ENCODE results near the gene TSSC4.

The TSSC4 gene

DNA sequence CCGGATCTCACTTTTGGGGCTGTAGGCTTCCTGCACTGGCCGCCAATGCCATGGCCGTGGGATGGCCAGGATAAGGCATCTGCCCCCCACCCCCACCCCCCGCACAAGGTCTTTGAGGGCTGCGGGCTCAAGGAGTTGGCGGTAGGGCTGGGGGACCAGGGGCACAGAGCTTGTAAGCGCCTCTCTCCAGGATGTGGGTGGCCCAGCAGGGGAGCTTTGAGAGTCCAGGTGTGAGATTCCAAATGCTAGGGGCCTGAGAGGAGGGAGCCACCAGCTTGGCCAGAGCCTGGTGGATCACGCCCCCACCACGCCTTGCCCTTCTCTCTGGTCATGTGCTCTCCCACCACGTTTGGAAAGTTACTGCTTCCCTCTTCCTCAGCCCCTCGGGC lies 18.4 kb upstream of the TSSC4 start:
- no peak for DNase-seq (ENCODE audit: low read depth in 2 of 2)
- TF ChIP-seq, protein P1, sequence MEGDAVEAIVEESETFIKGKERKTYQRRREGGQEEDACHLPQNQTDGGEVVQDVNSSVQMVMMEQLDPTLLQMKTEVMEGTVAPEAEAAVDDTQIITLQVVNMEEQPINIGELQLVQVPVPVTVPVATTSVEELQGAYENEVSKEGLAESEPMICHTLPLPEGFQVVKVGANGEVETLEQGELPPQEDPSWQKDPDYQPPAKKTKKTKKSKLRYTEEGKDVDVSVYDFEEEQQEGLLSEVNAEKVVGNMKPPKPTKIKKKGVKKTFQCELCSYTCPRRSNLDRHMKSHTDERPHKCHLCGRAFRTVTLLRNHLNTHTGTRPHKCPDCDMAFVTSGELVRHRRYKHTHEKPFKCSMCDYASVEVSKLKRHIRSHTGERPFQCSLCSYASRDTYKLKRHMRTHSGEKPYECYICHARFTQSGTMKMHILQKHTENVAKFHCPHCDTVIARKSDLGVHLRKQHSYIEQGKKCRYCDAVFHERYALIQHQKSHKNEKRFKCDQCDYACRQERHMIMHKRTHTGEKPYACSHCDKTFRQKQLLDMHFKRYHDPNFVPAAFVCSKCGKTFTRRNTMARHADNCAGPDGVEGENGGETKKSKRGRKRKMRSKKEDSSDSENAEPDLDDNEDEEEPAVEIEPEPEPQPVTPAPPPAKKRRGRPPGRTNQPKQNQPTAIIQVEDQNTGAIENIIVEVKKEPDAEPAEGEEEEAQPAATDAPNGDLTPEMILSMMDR (IDR thresholded peaks at IDR 0.05; ENCODE audit: low read depth, low read length), result no peak
- no peak overlapping the region for H3K4me3 ChIP-seq (replicated peaks in 1 of 2; ENCODE audit: low read depth in 2 of 2, low read length in 2 of 2)

DNA sequence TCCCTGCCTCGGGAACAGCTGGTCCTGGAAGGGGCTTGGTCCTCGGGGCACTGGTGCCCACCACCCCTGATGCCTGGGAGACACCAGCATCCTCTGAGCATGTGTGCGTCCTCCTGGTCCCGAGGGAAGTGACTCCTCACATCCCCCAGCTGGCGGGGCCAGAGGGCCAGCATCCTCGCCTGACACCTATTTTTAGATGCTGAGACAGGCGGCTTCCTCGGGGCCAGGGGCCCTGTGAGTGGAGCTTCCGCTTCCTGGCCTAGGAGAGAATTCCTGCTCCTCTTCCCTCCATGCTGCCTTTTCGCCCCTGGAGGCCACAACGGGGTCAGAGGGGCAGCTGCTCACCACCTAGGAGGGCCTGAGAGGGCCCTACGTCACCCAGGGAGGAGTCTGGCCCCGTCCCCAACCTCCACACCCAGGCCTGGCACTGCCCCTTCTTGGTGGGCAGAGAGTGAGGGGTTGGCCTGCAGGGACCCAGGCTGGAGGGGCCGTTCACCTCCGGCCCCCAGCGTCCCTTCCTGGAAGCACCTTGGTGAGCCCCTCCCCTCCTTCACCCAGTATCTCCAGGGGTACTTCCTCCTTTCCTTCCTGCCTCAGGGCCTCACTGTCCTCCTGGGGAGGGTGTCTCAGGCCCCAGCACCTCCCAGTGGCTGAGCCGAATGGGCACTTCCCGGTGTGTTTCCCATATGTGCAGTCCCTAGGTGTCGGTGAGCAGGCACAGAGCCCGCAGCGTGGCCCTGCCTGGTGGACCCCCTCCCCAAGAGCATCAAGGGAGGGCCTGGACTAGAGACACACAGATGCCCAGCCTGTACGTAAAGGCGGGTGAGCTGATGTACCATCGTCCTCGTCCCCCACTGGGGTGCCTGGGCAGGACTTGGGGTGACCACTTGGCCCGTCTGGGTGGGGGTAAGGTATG lies 17.4 kb upstream of the TSSC4 start:
- peak; percentile 44 to 68 for DNase-seq (ENCODE audit: low read depth in 2 of 2)
- TF ChIP-seq, protein P1 (IDR thresholded peaks at IDR 0.05; ENCODE audit: low read depth, low read length), result no peak
- no peak overlapping the region for H3K4me3 ChIP-seq (replicated peaks in 1 of 2; ENCODE audit: low read depth in 2 of 2, low read length in 2 of 2)

DNA sequence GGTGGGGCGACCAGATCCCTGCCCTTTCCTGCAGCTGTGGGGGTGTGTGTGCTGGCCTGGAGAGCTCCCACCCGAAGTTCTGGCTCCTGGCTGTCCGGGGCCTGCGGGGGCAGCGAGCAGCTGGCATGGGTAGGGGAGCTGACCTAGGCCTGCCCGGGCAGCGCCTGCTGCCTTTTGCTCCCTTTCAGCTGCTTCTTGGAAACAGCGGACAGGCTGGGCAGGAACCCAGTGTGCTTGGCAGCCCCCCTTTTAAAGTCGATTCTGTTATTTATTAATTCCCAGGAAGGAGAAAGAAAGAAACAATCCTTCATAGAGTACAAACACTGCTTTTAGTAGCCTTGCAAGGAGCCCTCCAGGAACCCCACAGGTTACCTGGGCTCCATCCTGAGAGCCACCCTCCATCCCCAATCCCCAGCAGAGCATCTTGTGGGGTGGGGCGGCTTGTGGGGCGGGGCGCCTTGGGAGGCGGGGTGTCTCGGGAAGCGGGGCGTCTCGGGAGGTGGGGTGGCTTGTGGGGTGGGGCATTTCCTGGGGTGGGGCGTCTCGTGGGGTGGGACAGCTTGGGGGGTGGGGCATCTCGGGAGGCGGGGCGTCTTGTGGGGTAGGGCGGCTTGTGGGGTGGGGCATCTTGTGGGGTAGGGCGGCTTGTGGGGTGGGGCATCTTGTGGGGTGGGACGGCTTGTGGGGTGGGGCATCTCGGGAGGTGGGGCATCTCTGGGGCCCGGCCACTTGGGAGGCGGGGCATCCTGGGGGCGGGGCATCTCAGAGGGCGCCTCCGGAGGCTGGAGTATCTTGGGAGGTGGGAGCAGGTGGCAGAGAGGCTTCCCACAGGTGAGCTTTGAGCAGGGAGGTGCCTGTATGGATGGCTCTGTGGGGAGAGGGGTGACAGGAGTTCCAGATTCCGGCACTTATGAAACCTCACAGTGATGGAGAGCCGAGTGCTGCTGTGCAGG lies 16.4 kb upstream of the TSSC4 start:
- no peak for DNase-seq (ENCODE audit: low read depth in 2 of 2)

DNA sequence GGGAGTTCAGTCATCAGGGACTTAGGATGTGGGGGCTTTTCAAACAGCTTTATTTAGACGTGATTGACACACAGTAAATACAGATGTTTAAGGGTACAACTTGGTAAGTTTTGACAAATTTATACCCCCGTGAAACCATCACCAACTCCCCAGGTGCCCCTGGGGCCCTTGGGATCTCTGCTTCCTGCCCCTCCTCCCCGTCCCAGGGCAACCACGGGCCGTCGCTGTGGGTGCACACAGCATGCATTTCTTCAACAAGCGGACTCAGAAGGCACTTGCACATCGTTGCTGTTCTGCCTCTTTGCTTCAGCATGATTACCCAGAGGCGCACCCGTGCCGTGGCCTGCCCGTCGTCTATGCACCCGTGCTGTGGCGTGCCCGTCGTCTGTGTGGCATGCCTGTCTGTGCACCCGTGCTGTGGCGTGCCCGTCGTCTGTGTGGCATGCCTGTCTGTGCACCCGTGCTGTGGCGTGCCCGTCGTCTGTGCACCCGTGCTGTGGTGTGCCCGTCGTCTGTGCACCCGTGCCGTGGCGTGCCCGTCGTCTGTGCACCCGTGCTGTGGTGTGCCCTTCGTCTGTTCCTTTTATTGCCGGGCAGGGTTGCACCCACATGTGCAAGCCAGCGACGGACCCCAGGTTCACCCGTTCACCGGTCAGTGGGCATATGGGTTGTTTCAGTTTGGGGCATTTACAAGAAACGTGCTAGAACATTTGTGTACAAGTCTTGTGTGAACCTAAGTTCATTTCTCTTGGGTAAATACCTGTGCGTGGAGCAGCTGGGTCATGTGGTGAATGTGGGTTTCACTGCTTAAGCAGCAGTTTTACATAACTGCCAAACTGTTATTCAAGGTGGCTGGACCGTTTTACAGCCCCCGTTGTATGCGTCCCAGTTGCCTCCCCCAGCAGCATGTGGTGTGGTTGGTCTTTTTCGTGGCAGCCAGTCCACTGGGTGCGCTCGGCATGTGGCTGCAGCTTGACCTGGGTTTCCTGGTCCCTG lies 15.1 kb upstream of the TSSC4 start:
- H3K4me3 ChIP-seq (replicated peaks in 1 of 2; ENCODE audit: low read depth in 2 of 2, low read length in 2 of 2), result no peak overlapping the region
- no peak for DNase-seq (ENCODE audit: low read depth in 2 of 2)
- TF ChIP-seq, protein P1 (IDR thresholded peaks at IDR 0.05; ENCODE audit: low read depth, low read length), result no peak

More for the DNA sequence above, 16.4 kb upstream of the TSSC4 start:
- H3K4me3 ChIP-seq (replicated peaks in 1 of 2; ENCODE audit: low read depth in 2 of 2, low read length in 2 of 2), result no peak overlapping the region
- TF ChIP-seq, protein P1 (IDR thresholded peaks at IDR 0.05; ENCODE audit: low read depth, low read length), result no peak

DNA sequence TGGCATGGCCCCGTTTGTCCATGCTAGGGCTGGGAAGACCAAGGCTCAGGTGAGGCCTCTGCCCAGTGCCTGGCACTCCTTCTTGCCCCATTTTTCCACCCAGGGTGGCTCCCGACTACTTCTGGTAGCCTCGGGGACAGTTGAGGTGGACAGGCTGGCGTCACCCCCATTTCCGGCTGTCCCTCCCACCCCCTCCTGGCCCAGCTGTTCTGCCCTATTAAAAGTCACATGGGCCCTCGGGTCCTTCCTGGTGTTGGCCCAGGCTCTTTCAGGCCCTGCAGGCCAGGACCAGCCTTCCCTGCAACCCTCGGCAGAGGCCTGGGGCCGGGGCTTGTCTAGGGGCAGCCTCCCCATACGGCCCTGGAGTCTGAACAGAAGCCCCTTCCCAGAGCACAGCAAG lies 14.0 kb upstream of the TSSC4 start:
- H3K4me3 ChIP-seq (replicated peaks in 1 of 2; ENCODE audit: low read depth in 2 of 2, low read length in 2 of 2), result no peak overlapping the region
- TF ChIP-seq, protein P1 (IDR thresholded peaks at IDR 0.05; ENCODE audit: low read depth, low read length), result no peak
- no peak for DNase-seq (ENCODE audit: low read depth in 2 of 2)
